Erythroblast (primary cell): ENCODE measurements around the gene TRMT6.

Experiments used
- GATA1 ChIP-seq: IDR thresholded peaks from 2 replicates; pipeline ENCODE4 v1.6.1; 2011; ENCODE audit warnings: low read depth, mild to moderate bottlenecking, control low read depth, low read length, moderate library complexity
- POLR2A ChIP-seq: IDR thresholded peaks from 2 replicates; pipeline ENCODE4 v1.6.1; 2011; ENCODE audit warnings: mild to moderate bottlenecking, low read length

GRCh38 chr20:5977975-5978374, 27.6 kb upstream of the TRMT6 start:
- no peak for TF ChIP-seq POLR2A
- TF ChIP-seq GATA1: no peak
